ENCODE data around the gene STIM2.
A peak's percentile ranks its signal among the peaks of the same experiment; 100 is the strongest.
"Not testable (repeated sequence)": the region's sequence is repeated elsewhere in the genome, so short reads cannot be mapped to it uniquely, and the experiment has no call there.

The STIM2 gene

GRCh38 chr4:26860157-26860921 lies at the start of gene STIM2:
Gene STIM2 (plus strand): TSS chr4:26860841.
- peak; percentile 98 for DNase-seq (ENCODE audit: low read depth, low spot score)

GRCh38 chr4:26811571-26811970 lies 49.1 kb upstream of the STIM2 start:
- not testable (repeated sequence) for DNase-seq (ENCODE audit: low read depth, low spot score)

- DNase-seq (ENCODE audit: low read depth, low spot score) = no peak
Observed at GRCh38 chr4:26812049-26812714, 48.5 kb upstream of the STIM2 start.

- DNase-seq (ENCODE audit: low read depth, low spot score) = no peak
Observed at GRCh38 chr4:26813698-26814097, 46.9 kb upstream of the STIM2 start.

- DNase-seq (ENCODE audit: low read depth, low spot score) = no peak
Observed at GRCh38 chr4:26815199-26815598, 45.4 kb upstream of the STIM2 start.

GRCh38 chr4:26815706-26816105 lies 44.9 kb upstream of the STIM2 start:
- peak; percentile 8 for DNase-seq (ENCODE audit: low read depth, low spot score)

- DNase-seq (ENCODE audit: low read depth, low spot score) = peak; percentile 13
Observed at GRCh38 chr4:26819026-26819425, 41.6 kb upstream of the STIM2 start.

- DNase-seq (ENCODE audit: low read depth, low spot score) = no peak
Observed at GRCh38 chr4:26819478-26820095, 41.1 kb upstream of the STIM2 start.

GRCh38 chr4:26820346-26820745 lies 40.3 kb upstream of the STIM2 start:
- no peak for DNase-seq (ENCODE audit: low read depth, low spot score)

GRCh38 chr4:26821031-26821430 lies 39.6 kb upstream of the STIM2 start:
- no peak for DNase-seq (ENCODE audit: low read depth, low spot score)

GRCh38 chr4:26821677-26822503 lies 38.8 kb upstream of the STIM2 start:
- peak; percentile 3 for DNase-seq (ENCODE audit: low read depth, low spot score)

- no peak for DNase-seq (ENCODE audit: low read depth, low spot score)
Observed at GRCh38 chr4:26822546-26822945, 38.1 kb upstream of the STIM2 start.

GRCh38 chr4:26822974-26823373 lies 37.7 kb upstream of the STIM2 start:
- DNase-seq (ENCODE audit: low read depth, low spot score) = not testable (repeated sequence)

- DNase-seq (ENCODE audit: low read depth, low spot score) = no peak
Observed at GRCh38 chr4:26823583-26823982, 37.1 kb upstream of the STIM2 start.

GRCh38 chr4:26824667-26825066 lies 36.0 kb upstream of the STIM2 start:
- no peak for DNase-seq (ENCODE audit: low read depth, low spot score)

- DNase-seq (ENCODE audit: low read depth, low spot score) = no peak
Observed at GRCh38 chr4:26826721-26827120, 33.9 kb upstream of the STIM2 start.

GRCh38 chr4:26827336-26827735 lies 33.3 kb upstream of the STIM2 start:
- DNase-seq (ENCODE audit: low read depth, low spot score) = not testable (repeated sequence)

- no peak for DNase-seq (ENCODE audit: low read depth, low spot score)
Observed at GRCh38 chr4:26827798-26828197, 32.8 kb upstream of the STIM2 start.

- DNase-seq (ENCODE audit: low read depth, low spot score) = no peak
Observed at GRCh38 chr4:26829018-26829417, 31.6 kb upstream of the STIM2 start.

GRCh38 chr4:26830033-26830432 lies 30.6 kb upstream of the STIM2 start:
- DNase-seq (ENCODE audit: low read depth, low spot score) = no peak

- DNase-seq (ENCODE audit: low read depth, low spot score) = no peak
Observed at GRCh38 chr4:26830701-26831100, 29.9 kb upstream of the STIM2 start.

- DNase-seq (ENCODE audit: low read depth, low spot score) = peak; percentile 35
Observed at GRCh38 chr4:26836539-26836938, 24.1 kb upstream of the STIM2 start.
